Gastroesophageal sphincter (tissue), 4 donors: ENCODE results near the gene TMEM267. TPM values are rescaled to one million over a fixed set of nuclear protein-coding genes. Genes with fewer than 3 reads are reported as not detected.
"Not testable (repeated sequence)": the region's sequence is repeated elsewhere in the genome, so short reads cannot be mapped to it uniquely, and the experiment has no call there.

ENCODE experiments used
- ATAC-seq: fragments of 150-250 bp; one replicate; pipeline ENCODE4 v1.9.1; 2016; ENCODE audit warnings: mild to moderate bottlenecking, moderate library complexity
- H3K27ac ChIP-seq, 4 donors: fragments of 200-600 bp; sonication (generic) in 3 of 4; 1 replicate in 3 of 4; 2 replicates in 1 of 4; pipeline ENCODE4 v1.5.1; 2016 to 2019
- H3K27me3 ChIP-seq: fragments of 200-600 bp; sonication (generic); one replicate; pipeline ENCODE4 v1.5.1; 2019
- H3K36me3 ChIP-seq, 2 donors: fragments of 200-600 bp; sonication (generic); one replicate each; pipeline ENCODE4 v1.5.1; 2019; ENCODE audit warnings: control low read depth in 1 of 2
- H3K4me1 ChIP-seq, 3 donors: fragments of 200-600 bp; sonication (generic); 1 replicate in 2 of 3; 2 replicates in 1 of 3; pipeline ENCODE4 v1.5.1; 2016 to 2019; ENCODE audit warnings: control low read depth in 2 of 3
- H3K4me3 ChIP-seq, 2 donors: fragments of 200-600 bp; sonication (generic); one replicate each; pipeline ENCODE4 v1.5.1; 2019; ENCODE audit warnings: mild to moderate bottlenecking in 1 of 2, moderate library complexity in 1 of 2
- H3K9me3 ChIP-seq, 3 donors: fragments of 200-600 bp; sonication (generic); one replicate each; pipeline ENCODE4 v1.5.1; 2017 to 2019; ENCODE audit warnings: control low read depth in 2 of 3
- CTCF ChIP-seq, 4 experiments: fragments of 200-600 bp in 2 of 4; fragments of 450-650 bp in 2 of 4; sonication (generic) in 1 of 4; IDR thresholded peaks; one replicate each; pipeline ENCODE4 v1.5.1; 2017 to 2019; ENCODE audit warnings: antibody characterized with exemption in 4 of 4, mild to moderate bottlenecking in 2 of 4, moderate library complexity in 2 of 4
- EP300 ChIP-seq: sonication (generic); formaldehyde crosslinking; IDR thresholded peaks from one replicate; pipeline ENCODE4 v1.6.1; 2017; ENCODE audit warnings: antibody characterized with exemption, mild to moderate bottlenecking
- POLR2A ChIP-seq, 2 donors: fragments of 450-650 bp; IDR thresholded peaks; one replicate each; pipeline ENCODE4 v1.6.1; 2017; ENCODE audit warnings: antibody characterized with exemption in 2 of 2, mild to moderate bottlenecking in 2 of 2, moderate library complexity in 1 of 2
- POLR2AphosphoS5 ChIP-seq: sonication (generic); formaldehyde crosslinking; IDR thresholded peaks from one replicate; pipeline ENCODE4 v1.6.1; 2017; ENCODE audit warnings: antibody characterized with exemption
- WGBS, 2 donors: methylation state at CpG; one replicate each; pipeline ENCODE4 v1.1.5; 2018; ENCODE audit warnings: low coverage in 1 of 2; 5-methylcytosine and 5-hydroxymethylcytosine counted together
- total RNA-seq, 4 donors: library from RNA; depleted of rRNA; stranded (reverse); fragments of >200 nt; gene quantifications; one replicate each; pipeline ENCODE4 v1.1.0, GENCODE V29; 2016

Gene TMEM267
- total RNA-seq, 4 donors from 2014 or later, result 9.6 to 13.0 (median 11.2) TPM

GRCh38 chr5:43484106-43484849, 613 bp upstream of the TMEM267 start:
- Histone ChIP-seq H3K9me3 (no peaks in the 10 kb centered on the region), H3K27ac (peak overlapping the region; percentile 90 to 99 (median 96)), H3K4me3 (peak overlapping the region; percentile 69 to 94), H3K4me1 (peaks cover 0 to 28% (median 7%) of the 10 kb centered on the region in 3 donors), H3K36me3 (no peaks in the 10 kb centered on the region), H3K27me3 (no peaks in the 10 kb centered on the region)
- 5 to 16% methylated on average over 7 to 16 of the region's 32 CpGs for WGBS, 2 donors
- peak; percentile 78 for ATAC-seq
- TF ChIP-seq CTCF (IDR thresholded peaks at IDR 0.05) (peak; percentile 56 to 81 (median 76)), EP300 (no peak), POLR2AphosphoS5 (peak; percentile 46)

GRCh38 chr5:43482490-43483297, 971 bp downstream of the TMEM267 start:
- H3K27ac ChIP-seq, result peak overlapping the region; percentile 90 to 99 (median 96)
- peak overlapping the region; percentile 69 to 94 for H3K4me3 ChIP-seq
- TF ChIP-seq EP300 (no peak), CTCF (IDR thresholded peaks at IDR 0.05) (no peak), POLR2AphosphoS5 (no peak), POLR2A (IDR thresholded peaks at IDR 0.05) (no peak)
- H3K4me1 ChIP-seq, result peaks cover 0 to 28% (median 7%) of the 10 kb centered on the region in 3 donors
- H3K27me3 ChIP-seq, result no peaks in the 10 kb centered on the region
- H3K9me3 ChIP-seq, result no peaks in the 10 kb centered on the region
- WGBS, 2 donors, result 32 to 36% methylated on average over 6 of the region's 6 CpGs
- no peaks in the 10 kb centered on the region for H3K36me3 ChIP-seq
- no peak for ATAC-seq

GRCh38 chr5:43469671-43470391, 13.8 kb downstream of the TMEM267 start:
- Histone ChIP-seq H3K27me3 (no peaks in the 10 kb centered on the region), H3K27ac (no peak overlapping the region), H3K4me3 (no peak overlapping the region), H3K4me1 (no peaks in the 10 kb centered on the region), H3K9me3 (peaks cover 0 to 19% (median 3%) of the 10 kb centered on the region in 3 donors), H3K36me3 (peaks cover 0 to 33% of the 10 kb centered on the region in 2 donors)
- TF ChIP-seq POLR2AphosphoS5 (no peak), POLR2A (IDR thresholded peaks at IDR 0.05) (no peak), CTCF (IDR thresholded peaks at IDR 0.05) (no peak), EP300 (no peak)
- no peak for ATAC-seq
- 90 to 92% methylated on average over 6 of the region's 6 CpGs for WGBS, 2 donors

GRCh38 chr5:43467100-43467499, 16.6 kb downstream of the TMEM267 start:
- TF ChIP-seq POLR2A (IDR thresholded peaks at IDR 0.05) (no peak), CTCF (IDR thresholded peaks at IDR 0.05) (no peak), POLR2AphosphoS5 (no peak), EP300 (no peak)
- Histone ChIP-seq H3K27me3 (no peaks in the 10 kb centered on the region), H3K4me3 (no peak overlapping the region), H3K9me3 (peaks cover 0 to 19% (median 3%) of the 10 kb centered on the region in 3 donors), H3K27ac (no peak overlapping the region), H3K36me3 (peaks cover 0 to 33% of the 10 kb centered on the region in 2 donors), H3K4me1 (no peaks in the 10 kb centered on the region)
- no peak for ATAC-seq

GRCh38 chr5:43465455-43465854, 18.2 kb downstream of the TMEM267 start:
- ATAC-seq, H3K27me3 ChIP-seq, H3K4me1 ChIP-seq, H3K4me3 ChIP-seq, H3K27ac ChIP-seq: not testable (repeated sequence)
- Histone ChIP-seq H3K36me3 (peaks cover 0 to 40% of the 10 kb centered on the region in 2 donors), H3K9me3 (peaks cover 0 to 19% (median 3%) of the 10 kb centered on the region in 3 donors)
- WGBS, 2 donors, result 90 to 100% methylated on average over 3 of the region's 3 CpGs
